ENCODE measurements around the gene NPSR1. TPM values are rescaled to one million over a fixed set of nuclear protein-coding genes. Genes with fewer than 3 reads are reported as not detected.

The NPSR1 gene
- total RNA-seq, 2 donors from 2014 or later, result not detected

DNA sequence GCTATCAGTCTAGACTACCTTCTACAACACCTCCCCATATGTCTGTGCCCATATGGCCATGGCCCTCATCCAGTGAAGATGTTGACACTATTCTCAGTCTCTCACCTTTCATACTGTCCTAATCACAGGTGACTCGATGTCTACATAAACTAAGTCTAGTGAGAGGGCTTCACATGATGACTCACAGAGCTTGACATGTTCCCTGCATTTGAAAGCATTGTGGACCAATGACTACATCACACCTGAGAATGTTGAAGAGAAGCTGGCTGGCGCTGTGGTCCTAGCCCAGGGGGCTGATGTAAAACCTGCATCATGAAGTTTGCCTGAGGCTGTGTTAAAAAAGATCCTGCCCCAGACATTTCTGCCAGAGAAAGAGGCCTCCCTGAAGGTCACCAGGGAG is 167.2 kb downstream of the NPSR1 start:
- Histone ChIP-seq H3K9me3 (no peaks in the 10 kb centered on the region), H3K4me1 (no peaks in the 10 kb centered on the region), H3K4me3 (no peak overlapping the region), H3K27ac (no peak overlapping the region), H3K27me3 (no peaks in the 10 kb centered on the region), H3K36me3 (replicated peaks in 1 of 2; ENCODE audit: insufficient read depth in 1 of 2, low read depth in 2 of 2) (no peaks in the 10 kb centered on the region)
- no peak for TF ChIP-seq POLR2A (IDR thresholded peaks at IDR 0.05)
- TF ChIP-seq, protein P1, sequence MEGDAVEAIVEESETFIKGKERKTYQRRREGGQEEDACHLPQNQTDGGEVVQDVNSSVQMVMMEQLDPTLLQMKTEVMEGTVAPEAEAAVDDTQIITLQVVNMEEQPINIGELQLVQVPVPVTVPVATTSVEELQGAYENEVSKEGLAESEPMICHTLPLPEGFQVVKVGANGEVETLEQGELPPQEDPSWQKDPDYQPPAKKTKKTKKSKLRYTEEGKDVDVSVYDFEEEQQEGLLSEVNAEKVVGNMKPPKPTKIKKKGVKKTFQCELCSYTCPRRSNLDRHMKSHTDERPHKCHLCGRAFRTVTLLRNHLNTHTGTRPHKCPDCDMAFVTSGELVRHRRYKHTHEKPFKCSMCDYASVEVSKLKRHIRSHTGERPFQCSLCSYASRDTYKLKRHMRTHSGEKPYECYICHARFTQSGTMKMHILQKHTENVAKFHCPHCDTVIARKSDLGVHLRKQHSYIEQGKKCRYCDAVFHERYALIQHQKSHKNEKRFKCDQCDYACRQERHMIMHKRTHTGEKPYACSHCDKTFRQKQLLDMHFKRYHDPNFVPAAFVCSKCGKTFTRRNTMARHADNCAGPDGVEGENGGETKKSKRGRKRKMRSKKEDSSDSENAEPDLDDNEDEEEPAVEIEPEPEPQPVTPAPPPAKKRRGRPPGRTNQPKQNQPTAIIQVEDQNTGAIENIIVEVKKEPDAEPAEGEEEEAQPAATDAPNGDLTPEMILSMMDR (IDR thresholded peaks at IDR 0.05), result no peak
- intact Hi-C loops (cut with DNase I), result no loop called here
- WGBS, 2 donors, result 63 to 82% methylated on average over 2 of the region's 2 CpGs
- DNase-seq, result no peak
- no peak for ATAC-seq

DNA sequence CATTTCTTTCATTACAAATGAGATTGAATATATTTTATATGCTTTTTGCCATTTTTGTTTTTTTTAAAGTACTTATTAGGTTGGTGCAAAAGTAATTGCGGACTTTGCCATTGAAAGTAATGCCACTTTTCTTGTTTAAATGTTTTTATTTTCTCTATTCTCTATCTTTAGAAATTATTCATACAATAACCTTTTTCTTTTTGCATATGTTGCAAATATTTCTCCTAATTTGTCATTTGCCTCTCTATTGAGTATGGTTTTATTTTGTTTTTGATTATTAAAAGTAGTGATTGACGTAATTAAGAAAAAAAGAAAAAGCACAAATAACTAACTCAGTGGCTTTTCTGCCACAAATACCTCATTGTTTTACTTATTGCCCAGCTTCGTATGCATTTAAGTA is 172.4 kb downstream of the NPSR1 start:
- intact Hi-C loops (cut with DNase I), result no loop called here
- no peak overlapping the region for H3K27ac ChIP-seq
- ATAC-seq (no peak), DNase-seq (no peak)
- TF ChIP-seq POLR2A (IDR thresholded peaks at IDR 0.05), result no peak
- 56 to 74% methylated on average over 3 of the region's 3 CpGs for WGBS, 2 donors
- H3K27me3 ChIP-seq, result no peaks in the 10 kb centered on the region
- H3K4me1 ChIP-seq, result no peaks in the 10 kb centered on the region
- no peak overlapping the region for H3K4me3 ChIP-seq
- no peaks in the 10 kb centered on the region for H3K36me3 ChIP-seq (replicated peaks in 1 of 2; ENCODE audit: insufficient read depth in 1 of 2, low read depth in 2 of 2)
- no peaks in the 10 kb centered on the region for H3K9me3 ChIP-seq

DNA sequence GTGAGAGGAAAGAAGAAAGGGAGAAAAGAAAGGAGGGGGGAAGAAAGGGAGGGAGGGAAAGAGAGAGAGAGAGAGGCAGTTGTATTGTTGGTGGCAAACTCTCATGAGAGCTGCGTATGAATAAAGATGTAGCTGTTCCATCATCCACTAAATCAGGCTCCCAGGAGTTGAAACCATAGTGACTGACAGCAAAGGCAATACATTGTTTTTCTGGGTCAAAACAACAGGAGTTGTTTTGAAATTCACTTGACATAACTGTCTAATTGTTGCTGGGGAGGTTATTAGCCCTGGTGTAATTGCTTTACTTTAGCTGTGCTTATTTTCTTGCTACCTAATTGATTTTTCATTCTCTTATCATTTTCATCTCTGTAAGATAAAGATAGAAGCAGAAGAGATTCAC is 173.4 kb downstream of the NPSR1 start:
- no peaks in the 10 kb centered on the region for H3K27me3 ChIP-seq
- ATAC-seq, result no peak
- no peaks in the 10 kb centered on the region for H3K36me3 ChIP-seq (replicated peaks in 1 of 2; ENCODE audit: insufficient read depth in 1 of 2, low read depth in 2 of 2)
- H3K9me3 ChIP-seq, result no peaks in the 10 kb centered on the region
- H3K4me3 ChIP-seq, result no peak overlapping the region
- H3K27ac ChIP-seq, result no peak overlapping the region
- TF ChIP-seq POLR2A (IDR thresholded peaks at IDR 0.05), result no peak
- TF ChIP-seq, protein P1 (IDR thresholded peaks at IDR 0.05), result no peak
- H3K4me1 ChIP-seq, result no peaks in the 10 kb centered on the region
- no peak for DNase-seq
- intact Hi-C loops (cut with DNase I), result no loop called here
- WGBS, 2 donors, result 88 to 89% methylated on average over 1 of the region's 1 CpG

DNA sequence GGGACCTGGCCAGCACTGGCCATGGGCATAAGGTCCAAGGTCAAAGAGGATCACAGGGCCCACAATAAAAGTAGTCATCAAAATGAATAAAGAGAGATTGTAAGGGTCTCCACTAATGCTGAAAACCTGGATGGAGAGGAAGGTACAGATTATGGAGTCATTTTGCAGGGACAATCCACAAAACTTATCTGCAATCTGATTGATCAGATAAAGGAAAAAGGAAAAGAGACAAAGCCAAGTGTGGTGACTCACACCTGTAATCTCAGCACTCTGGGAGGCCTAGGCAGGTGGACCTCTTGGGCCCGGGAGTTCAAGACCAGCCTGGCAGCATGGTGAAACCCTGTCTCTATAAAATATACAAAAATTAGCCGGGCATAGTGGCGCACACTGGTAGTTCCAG is 174.0 kb downstream of the NPSR1 start:
- intact Hi-C loops (cut with DNase I), result no loop called here
- no peaks in the 10 kb centered on the region for H3K27me3 ChIP-seq
- no peaks in the 10 kb centered on the region for H3K4me1 ChIP-seq
- no peaks in the 10 kb centered on the region for H3K9me3 ChIP-seq
- WGBS, 2 donors, result 82 to 93% methylated on average over 3 of the region's 3 CpGs
- H3K4me3 ChIP-seq, result no peak overlapping the region
- no peak for ATAC-seq
- H3K36me3 ChIP-seq (replicated peaks in 1 of 2; ENCODE audit: insufficient read depth in 1 of 2, low read depth in 2 of 2), result no peaks in the 10 kb centered on the region
- TF ChIP-seq, protein P1 (IDR thresholded peaks at IDR 0.05), result no peak
- TF ChIP-seq POLR2A (IDR thresholded peaks at IDR 0.05), result no peak
- no peak overlapping the region for H3K27ac ChIP-seq
- DNase-seq, result no peak

DNA sequence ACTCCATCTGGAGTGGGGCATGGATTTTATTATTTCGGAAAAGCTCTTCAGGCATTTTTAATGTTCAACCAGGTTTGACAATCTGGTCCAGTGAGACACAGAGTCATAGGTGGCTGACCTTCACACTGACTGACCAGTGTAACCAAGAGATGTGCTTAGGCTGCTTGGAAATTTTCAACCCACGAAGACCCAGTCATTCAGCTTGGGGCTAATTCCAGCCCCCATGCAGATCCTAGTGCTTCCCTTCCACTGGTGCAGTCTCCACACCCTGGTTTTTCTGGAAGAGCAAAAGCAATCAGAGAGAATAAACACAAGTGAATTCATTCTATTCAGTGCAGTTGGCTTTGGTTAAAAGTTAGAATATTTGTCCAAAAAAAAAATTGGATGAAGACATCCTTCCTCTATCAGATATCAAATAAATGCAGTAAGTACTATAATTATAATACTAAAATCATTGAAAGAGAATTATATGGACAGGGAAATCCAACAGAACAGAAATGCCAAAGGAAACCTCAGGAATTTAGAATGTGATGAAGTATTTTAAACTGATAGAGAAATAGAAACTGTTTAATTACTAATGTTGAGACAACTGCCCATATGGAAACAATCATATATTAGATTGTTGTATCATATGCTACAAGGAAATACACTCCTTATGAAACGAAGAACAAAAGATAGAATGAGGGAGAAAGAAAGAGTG is 178.0 kb downstream of the NPSR1 start:
- no peaks in the 10 kb centered on the region for H3K27me3 ChIP-seq
- H3K36me3 ChIP-seq (replicated peaks in 1 of 2; ENCODE audit: insufficient read depth in 1 of 2, low read depth in 2 of 2), result no peaks in the 10 kb centered on the region
- H3K27ac ChIP-seq, result no peak overlapping the region
- intact Hi-C loops (cut with DNase I), result no loop called here
- TF ChIP-seq POLR2A (IDR thresholded peaks at IDR 0.05), result no peak
- TF ChIP-seq, protein P1 (IDR thresholded peaks at IDR 0.05), result no peak
- WGBS, 2 donors, result 47 to 51% methylated on average over 3 of the region's 3 CpGs
- H3K4me3 ChIP-seq, result no peak overlapping the region
- H3K9me3 ChIP-seq, result no peaks in the 10 kb centered on the region
- DNase-seq (no peak), ATAC-seq (no peak)
- no peaks in the 10 kb centered on the region for H3K4me1 ChIP-seq

Measured in body of pancreas (tissue), 4 donors.